T-helper 2 cell treated with Interferon-gamma antibody and Interleukin-4, amounts not matched to agents 5 μg/mL and 100 μg/mL, for 36 hours (primary cell): Measurements from ENCODE around the gene LGALSL.

Experiments used
- DNase-seq: peaks from one replicate; pipeline ENCODE4 v3.0.0; 2021; ENCODE audit warnings: low spot score
- H3K27ac Mint-ChIP-seq: one replicate; pipeline ENCODE4 v1.8.0; 2021; ENCODE audit warnings: mild to moderate bottlenecking, mixed read lengths
- H3K27me3 Mint-ChIP-seq: one replicate; pipeline ENCODE4 v1.8.0; 2021; ENCODE audit warnings: low read depth, mixed read lengths
- H3K36me3 Mint-ChIP-seq: one replicate; pipeline ENCODE4 v1.8.0; 2021; ENCODE audit warnings: low read depth, mixed read lengths
- H3K4me1 Mint-ChIP-seq: one replicate; pipeline ENCODE4 v1.8.0; 2021; ENCODE audit warnings: low read depth, mixed read lengths
- H3K4me3 Mint-ChIP-seq: one replicate; pipeline ENCODE4 v1.8.0; 2022; ENCODE audit warnings: mild to moderate bottlenecking, moderate library complexity, mixed read lengths
- H3K9me3 Mint-ChIP-seq: one replicate; pipeline ENCODE4 v1.8.0; 2021; ENCODE audit warnings: mixed read lengths

The LGALSL gene

DNA sequence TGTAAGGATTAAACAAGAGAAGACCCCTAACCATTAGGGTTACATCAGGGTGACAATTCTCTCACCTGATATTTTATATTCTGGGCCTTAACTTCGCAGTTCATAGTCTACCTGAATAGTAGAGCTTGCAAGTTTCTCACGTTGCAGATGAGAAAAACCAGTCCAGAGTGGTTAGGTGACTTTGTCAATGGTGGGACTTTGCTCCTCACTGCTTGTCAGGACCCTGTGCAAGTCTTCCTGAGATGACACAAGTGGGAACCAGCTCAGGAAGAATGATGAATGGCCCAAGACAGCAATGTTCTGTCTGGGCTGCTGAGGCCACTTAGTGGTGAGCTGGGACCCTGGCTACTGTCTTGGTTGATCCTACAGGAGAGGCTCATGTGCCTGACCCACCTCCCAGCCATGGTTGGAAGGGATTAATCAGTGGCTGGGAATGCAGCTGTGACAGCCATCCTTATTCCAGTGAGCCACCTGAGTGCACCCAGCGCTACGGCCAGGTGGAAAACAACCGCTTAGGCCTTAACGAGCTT lies 16.9 kb downstream of the LGALSL start:
- no peak overlapping the region for H3K27ac Mint-ChIP-seq
- no peak overlapping the region for H3K4me3 Mint-ChIP-seq
- peaks cover 24% of the 10 kb centered on the region for H3K27me3 Mint-ChIP-seq
- DNase-seq = no peak
- H3K9me3 Mint-ChIP-seq = no peaks in the 10 kb centered on the region
- no peaks in the 10 kb centered on the region for H3K36me3 Mint-ChIP-seq
- no peaks in the 10 kb centered on the region for H3K4me1 Mint-ChIP-seq

DNA sequence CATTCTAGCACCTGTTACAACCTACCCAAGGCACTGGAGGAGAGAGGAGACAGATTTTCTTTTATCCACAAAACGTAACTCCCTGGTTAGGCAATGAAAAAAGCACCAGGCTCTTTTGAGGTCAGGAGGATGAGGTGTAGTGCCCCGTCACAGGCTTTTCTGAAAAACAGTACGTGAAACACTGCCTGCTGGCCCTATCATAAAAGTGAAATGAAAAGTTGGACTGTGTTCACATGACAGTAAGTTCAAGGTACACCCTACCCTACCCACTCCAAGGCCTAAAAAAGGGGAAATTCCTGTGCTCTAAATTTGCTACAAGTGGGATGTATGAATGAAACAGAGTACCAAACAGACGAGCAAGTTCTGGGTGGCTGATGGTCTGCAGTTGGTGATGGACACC lies 17.6 kb downstream of the LGALSL start:
- Mint-ChIP-seq H3K4me1 (no peaks in the 10 kb centered on the region), H3K36me3 (no peaks in the 10 kb centered on the region), H3K27me3 (peaks cover 30% of the 10 kb centered on the region), H3K9me3 (no peaks in the 10 kb centered on the region), H3K4me3 (no peak overlapping the region), H3K27ac (no peak overlapping the region)
- no peak for DNase-seq

DNA sequence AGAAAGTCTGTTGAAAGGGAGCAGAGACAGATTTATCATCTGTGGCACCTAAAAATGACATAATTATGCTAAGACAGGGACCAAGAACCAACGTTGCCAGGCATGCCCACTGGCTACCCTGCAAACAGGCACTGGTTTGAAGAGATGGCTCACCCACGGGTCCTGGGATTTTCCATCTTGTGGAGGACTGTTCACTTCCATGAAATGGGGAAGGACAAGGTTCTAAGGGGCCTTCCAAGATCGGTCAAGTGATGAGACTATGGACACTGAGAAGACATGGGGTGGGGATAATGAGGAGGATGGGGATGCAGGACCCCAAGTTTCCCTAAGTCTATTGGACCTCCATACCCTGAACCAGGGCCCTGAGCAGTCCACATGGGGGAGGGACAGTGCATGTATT lies 18.9 kb downstream of the LGALSL start:
- Mint-ChIP-seq H3K27me3 (peaks cover 30% of the 10 kb centered on the region), H3K36me3 (no peaks in the 10 kb centered on the region), H3K9me3 (no peaks in the 10 kb centered on the region), H3K4me1 (no peaks in the 10 kb centered on the region), H3K4me3 (no peak overlapping the region), H3K27ac (no peak overlapping the region)
- DNase-seq = no peak

DNA sequence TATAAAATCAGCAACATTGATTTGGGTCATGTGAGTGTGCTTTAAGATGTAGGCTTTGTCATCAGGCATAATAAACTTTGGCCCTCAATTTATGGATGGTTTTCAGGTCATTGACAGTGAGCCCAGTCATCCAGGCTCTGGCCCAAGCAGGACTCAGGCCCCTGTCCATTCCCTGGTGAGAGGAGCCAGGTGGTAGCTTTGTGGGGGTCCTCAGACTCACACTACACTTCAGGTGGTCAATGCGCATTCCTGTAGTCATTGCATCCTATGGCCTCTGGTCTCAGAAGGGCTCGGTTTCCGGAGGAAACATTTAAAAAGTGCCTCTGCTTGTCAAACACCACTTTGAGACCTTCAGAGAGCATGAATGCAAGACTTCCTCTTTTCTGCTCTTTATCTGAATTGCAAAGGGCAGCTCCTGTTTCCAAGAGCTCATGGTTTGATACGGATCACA lies 20.2 kb downstream of the LGALSL start:
- no peak overlapping the region for H3K27ac Mint-ChIP-seq
- peaks cover 11% of the 10 kb centered on the region for H3K4me1 Mint-ChIP-seq
- peaks cover 25% of the 10 kb centered on the region for H3K27me3 Mint-ChIP-seq
- no peaks in the 10 kb centered on the region for H3K36me3 Mint-ChIP-seq
- H3K9me3 Mint-ChIP-seq = no peaks in the 10 kb centered on the region
- no peak for DNase-seq
- no peak overlapping the region for H3K4me3 Mint-ChIP-seq

DNA sequence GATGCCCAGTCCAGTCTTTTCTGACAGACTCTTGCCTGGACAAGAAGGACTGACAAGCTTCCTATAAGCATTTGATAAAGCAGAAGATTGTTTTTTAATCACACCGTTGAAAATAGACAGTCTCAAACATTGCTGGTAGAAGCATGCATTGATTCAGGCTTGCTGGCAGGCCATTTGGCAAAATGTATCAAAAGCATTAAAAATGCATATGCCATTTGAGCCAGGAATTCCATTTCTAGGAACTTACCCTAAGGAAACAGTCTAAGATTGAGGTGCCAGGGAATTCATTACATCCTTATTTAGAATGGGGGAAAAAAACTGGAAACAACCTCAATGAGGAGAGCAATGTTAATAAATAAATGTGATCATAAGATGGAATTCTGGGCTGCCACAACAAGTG lies 20.7 kb downstream of the LGALSL start:
- no peak overlapping the region for H3K27ac Mint-ChIP-seq
- no peak overlapping the region for H3K4me3 Mint-ChIP-seq
- H3K36me3 Mint-ChIP-seq = no peaks in the 10 kb centered on the region
- H3K4me1 Mint-ChIP-seq = peaks cover 14% of the 10 kb centered on the region
- DNase-seq = no peak
- H3K27me3 Mint-ChIP-seq = peaks cover 22% of the 10 kb centered on the region
- no peaks in the 10 kb centered on the region for H3K9me3 Mint-ChIP-seq

DNA sequence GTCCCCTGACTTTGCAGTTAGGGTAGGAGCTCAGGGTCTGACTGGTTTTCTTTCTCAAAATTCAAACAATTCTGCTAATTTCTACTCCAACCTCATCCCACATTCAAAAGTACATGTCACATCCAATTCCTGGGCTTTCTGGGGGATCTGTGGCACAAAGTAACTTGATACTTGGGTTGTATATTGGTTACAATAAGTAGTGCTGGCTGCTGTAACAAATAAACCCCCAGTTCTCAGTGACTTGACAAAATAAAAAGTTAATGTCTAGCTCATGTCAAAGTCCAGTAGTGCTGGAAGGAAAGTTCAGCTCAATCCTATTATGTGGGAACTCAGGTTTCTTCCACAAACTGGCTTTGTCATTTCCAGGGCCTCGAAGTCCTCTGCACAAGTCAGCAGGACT lies 23.1 kb downstream of the LGALSL start:
- Mint-ChIP-seq H3K4me1 (peaks cover 19% of the 10 kb centered on the region), H3K4me3 (no peak overlapping the region), H3K9me3 (no peaks in the 10 kb centered on the region), H3K27ac (no peak overlapping the region), H3K36me3 (no peaks in the 10 kb centered on the region), H3K27me3 (peaks cover 14% of the 10 kb centered on the region)
- no peak for DNase-seq

DNA sequence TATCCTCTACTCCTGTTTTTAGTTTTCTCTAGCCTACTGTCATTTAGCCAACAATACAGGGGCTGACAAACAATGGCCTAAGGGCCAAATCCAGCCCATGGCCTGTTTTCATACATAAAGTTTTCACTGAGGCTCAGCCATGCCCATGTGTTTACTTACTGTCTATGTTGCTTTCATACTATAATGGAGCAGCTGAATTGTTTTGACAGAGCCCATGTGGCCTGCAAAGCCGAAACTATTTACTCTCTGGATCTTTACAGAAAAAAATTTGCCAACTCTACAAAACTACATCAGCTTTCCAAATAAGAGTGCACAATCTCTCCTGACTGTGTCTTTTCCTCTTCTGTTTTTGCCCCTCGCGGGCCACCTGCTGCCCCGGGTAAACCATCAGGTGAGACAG lies 24.0 kb downstream of the LGALSL start:
- Mint-ChIP-seq H3K27ac (no peak overlapping the region), H3K4me1 (peaks cover 19% of the 10 kb centered on the region), H3K4me3 (no peak overlapping the region), H3K9me3 (no peaks in the 10 kb centered on the region), H3K27me3 (peaks cover 14% of the 10 kb centered on the region), H3K36me3 (no peaks in the 10 kb centered on the region)
- DNase-seq = no peak

DNA sequence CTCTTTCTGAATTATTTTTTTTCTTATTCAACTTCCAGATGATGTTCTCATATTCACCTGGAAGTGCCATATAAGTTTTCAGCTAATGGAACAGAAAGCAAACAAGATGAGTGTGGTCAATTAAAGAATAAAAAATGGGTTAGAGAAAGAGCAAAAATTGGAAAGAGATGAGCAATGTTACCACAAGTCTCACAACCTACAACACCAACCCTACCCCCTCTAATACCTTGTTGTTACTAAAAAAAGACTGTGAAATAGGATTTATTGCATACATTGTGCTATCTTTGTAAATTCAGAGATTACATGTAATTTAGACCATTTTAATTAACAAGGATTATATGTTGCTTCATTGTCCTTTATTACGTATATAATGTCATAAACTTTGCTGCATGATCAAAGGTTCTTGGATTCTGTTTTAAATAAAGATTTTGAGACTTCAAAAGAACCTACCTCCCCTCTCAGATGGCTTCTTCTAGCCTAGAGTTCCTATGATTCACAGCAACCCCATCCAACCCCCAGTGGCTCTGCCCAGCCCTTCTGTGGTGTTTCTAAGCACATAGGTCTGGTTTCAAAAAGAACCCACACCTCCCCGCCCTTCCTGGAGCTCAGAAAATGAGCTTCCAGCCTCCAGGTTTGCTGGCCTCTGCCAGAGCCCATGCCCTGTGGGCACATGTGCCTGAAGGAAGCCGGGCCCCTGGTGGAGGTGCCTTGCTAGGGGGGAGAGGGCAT lies 24.7 kb downstream of the LGALSL start:
- no peak overlapping the region for H3K4me3 Mint-ChIP-seq
- no peaks in the 10 kb centered on the region for H3K9me3 Mint-ChIP-seq
- H3K4me1 Mint-ChIP-seq = peaks cover 19% of the 10 kb centered on the region
- peaks cover 15% of the 10 kb centered on the region for H3K27me3 Mint-ChIP-seq
- DNase-seq = no peak
- H3K36me3 Mint-ChIP-seq = no peaks in the 10 kb centered on the region
- H3K27ac Mint-ChIP-seq = no peak overlapping the region

DNA sequence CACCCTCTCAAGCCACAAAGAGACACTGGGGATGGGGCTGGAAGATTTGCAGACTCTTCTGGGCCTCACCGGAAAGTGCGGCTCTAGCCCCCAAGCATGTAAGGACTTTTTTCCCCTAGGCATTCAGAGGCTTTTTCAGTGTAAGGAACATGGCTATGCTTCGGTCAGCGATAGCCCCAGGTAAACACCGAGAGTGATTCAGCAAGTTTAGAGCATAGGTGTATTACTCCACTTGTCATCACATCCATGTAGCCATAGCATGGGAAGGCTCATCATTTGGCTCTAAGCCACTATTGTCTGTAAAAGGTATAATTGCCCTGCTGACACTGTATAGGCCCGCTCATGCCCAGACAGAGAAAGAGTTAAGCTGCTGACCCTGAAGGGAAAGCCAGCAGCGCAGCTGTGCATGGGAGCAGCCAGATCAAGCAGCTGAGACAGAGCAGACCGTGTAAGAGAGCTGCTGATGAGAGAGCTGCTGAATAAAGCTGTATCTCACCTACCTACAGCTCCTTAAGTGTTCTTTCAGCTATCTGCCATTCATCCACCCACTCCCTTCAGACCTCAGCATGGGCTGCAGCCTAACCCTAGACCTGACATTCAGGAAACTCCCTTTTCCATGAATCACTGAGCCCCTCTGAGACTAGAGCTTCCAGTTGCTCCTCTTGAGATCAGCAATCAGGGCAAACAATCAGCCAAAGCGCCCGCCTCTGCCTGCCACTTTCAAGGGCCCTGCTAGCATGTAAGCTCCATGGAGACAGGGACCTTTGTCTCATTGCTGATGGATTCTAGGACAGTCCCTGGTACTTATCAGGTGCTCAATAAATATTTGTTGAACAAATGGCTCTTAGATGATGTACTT lies 25.5 kb downstream of the LGALSL start:
- Mint-ChIP-seq H3K4me3 (no peak overlapping the region), H3K9me3 (no peaks in the 10 kb centered on the region), H3K27ac (no peak overlapping the region), H3K27me3 (peaks cover 16% of the 10 kb centered on the region), H3K36me3 (no peaks in the 10 kb centered on the region), H3K4me1 (peaks cover 19% of the 10 kb centered on the region)
- no peak for DNase-seq

DNA sequence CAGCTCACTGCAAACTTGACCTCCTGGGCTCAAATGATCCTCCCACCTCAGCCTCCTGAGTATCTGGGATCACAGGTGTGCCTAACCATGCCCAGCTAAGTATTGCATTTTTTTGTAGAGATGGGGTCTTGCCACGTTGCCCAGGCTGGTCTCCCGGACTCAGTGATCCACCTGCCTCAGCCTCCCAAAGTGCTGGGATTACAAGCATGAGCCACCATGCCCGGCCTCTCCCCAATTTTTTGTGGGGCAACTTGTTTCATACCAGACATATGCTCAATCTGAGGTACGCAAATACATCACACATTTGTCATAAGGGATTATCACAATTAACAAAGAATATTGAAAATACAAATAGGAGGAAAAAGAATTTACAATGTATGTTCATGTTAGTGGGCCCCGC lies 27.7 kb downstream of the LGALSL start:
- Mint-ChIP-seq H3K4me1 (peaks cover 22% of the 10 kb centered on the region), H3K9me3 (no peaks in the 10 kb centered on the region), H3K27ac (no peak overlapping the region), H3K36me3 (no peaks in the 10 kb centered on the region), H3K4me3 (no peak overlapping the region), H3K27me3 (peaks cover 10% of the 10 kb centered on the region)
- no peak for DNase-seq

DNA sequence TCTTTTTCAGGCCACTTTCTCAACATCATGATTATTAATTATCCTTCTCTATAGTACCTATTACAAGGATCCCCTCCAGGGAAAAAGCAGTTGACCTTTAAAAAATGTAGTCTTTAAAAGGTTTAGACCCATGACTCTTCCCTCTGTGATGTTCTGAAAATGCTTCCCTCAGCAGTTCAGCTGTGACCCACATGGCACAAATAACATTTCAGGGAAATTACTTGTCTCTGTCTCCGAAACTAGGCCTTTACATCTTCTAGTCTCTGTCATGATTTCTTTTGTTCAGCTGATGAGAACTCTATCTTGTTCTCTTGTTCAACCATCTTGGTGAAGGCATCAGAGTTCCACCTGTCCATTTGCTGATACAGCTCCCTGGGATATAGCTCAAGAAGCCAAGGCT lies 28.3 kb downstream of the LGALSL start:
- Mint-ChIP-seq H3K27me3 (peaks cover 15% of the 10 kb centered on the region), H3K4me1 (peaks cover 22% of the 10 kb centered on the region), H3K36me3 (no peaks in the 10 kb centered on the region), H3K27ac (no peak overlapping the region), H3K4me3 (no peak overlapping the region), H3K9me3 (no peaks in the 10 kb centered on the region)
- no peak for DNase-seq

DNA sequence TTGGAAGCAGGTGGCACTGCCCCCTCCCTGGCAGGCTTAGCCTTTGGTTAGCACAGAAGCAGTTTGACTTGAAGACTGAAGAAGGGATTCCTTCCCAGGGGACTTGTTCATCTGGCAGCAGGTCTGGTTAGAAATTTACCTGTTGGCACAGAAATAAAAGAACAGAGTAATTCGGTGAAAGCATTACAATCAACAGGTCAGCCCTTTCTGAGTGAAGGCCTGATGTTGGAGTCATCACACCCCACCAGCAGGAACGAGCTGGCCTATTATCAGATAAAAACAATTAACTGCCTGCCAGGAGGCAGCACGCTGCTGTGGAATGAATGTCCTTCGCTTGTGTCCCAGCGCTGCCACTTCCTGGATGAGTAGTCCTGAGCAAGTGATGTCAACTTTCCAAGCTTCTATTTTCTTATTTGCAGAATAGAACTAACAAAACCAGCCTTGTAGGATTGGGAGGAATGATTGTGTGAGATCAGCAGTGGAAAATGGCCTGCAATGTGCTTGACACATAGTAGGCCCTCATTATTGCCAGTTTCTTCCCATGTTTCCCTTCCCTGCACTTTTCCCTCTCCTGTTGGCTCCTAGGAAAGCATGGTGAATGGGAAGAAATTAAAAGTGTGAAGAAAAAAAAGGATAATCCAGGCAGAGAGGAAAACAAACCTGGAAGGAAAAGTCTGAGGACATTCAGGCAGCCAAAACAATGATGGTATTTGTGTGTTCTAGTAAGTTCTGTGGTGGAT lies 29.0 kb downstream of the LGALSL start:
- peaks cover 22% of the 10 kb centered on the region for H3K4me1 Mint-ChIP-seq

DNA sequence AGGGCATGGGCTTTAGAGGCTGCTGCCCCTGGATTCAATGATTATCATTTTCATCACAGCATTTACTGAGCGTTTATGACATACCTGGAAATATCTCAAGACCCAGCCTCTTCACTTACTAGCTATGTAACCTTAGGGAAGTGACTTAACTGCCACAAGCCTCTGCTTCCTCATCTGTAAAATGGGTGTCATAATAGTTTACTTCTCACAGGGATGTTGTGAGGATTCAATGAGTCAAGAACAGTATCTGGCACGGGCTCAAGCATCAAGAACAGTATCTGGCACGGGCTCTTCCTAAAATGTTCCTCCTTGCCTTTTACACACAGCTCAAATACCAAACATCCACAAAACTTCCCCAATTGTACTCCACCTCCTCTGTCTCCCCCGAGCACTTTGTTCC lies 31.4 kb downstream of the LGALSL start:
- no peak overlapping the region for H3K4me3 Mint-ChIP-seq
- H3K4me1 Mint-ChIP-seq = peaks cover 23% of the 10 kb centered on the region
- peaks cover 26% of the 10 kb centered on the region for H3K27me3 Mint-ChIP-seq
- no peak for DNase-seq
- H3K9me3 Mint-ChIP-seq = no peaks in the 10 kb centered on the region
- no peak overlapping the region for H3K27ac Mint-ChIP-seq
- no peaks in the 10 kb centered on the region for H3K36me3 Mint-ChIP-seq

More for the DNA sequence above, 29.0 kb downstream of the LGALSL start:
- H3K27me3 Mint-ChIP-seq = peaks cover 19% of the 10 kb centered on the region
- H3K9me3 Mint-ChIP-seq = no peaks in the 10 kb centered on the region
- H3K27ac Mint-ChIP-seq = no peak overlapping the region
- no peak for DNase-seq
- no peaks in the 10 kb centered on the region for H3K36me3 Mint-ChIP-seq
- H3K4me3 Mint-ChIP-seq = no peak overlapping the region

DNA sequence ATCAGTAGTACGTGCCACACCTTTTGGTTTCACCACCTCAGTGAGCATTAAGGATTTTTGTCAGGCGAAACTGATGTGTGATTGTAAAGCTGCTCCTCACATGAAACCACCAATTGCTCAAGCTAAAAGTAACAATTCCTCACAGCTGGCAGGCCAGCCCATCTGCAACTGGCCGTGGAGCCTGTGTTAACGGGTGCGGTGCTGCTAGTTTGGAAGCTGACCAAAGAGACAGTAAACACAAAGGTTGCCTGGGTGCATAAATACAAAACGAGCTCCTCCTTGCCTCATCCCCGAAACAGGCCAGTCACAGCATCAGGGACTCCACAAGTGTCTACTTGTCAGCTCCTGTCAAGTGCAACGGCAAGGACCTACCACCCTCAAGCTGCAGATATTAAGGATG lies 32.0 kb downstream of the LGALSL start:
- peaks cover 20% of the 10 kb centered on the region for H3K4me1 Mint-ChIP-seq
- no peak overlapping the region for H3K4me3 Mint-ChIP-seq
- no peaks in the 10 kb centered on the region for H3K36me3 Mint-ChIP-seq
- DNase-seq = no peak
- no peak overlapping the region for H3K27ac Mint-ChIP-seq
- peaks cover 26% of the 10 kb centered on the region for H3K27me3 Mint-ChIP-seq
- H3K9me3 Mint-ChIP-seq = no peaks in the 10 kb centered on the region
